OCI-LY3 (cell line): Measurements from ENCODE around the gene SHC2.

Experiments used
- H2AFZ ChIP-seq: fragments of 200-600, 300-600 bp; shearing (Covaris generic); 2 replicates; pipeline ENCODE4 v1.6.0; 2014; ENCODE audit warnings: antibody characterized with exemption, low read depth, low read length
- H3K27ac ChIP-seq: fragments of 200-600, 300-600 bp; sonication (generic); 2 replicates; pipeline ENCODE4 v1.5.1; 2014; ENCODE audit warnings: mild to moderate bottlenecking, low read length, moderate library complexity, mixed read lengths
- H3K27me3 ChIP-seq: fragments of 200-600, 300-600 bp; sonication (generic); 2 replicates; pipeline ENCODE4 v1.6.1; 2014; ENCODE audit warnings: low read depth, low read length, mixed read lengths
- H3K36me3 ChIP-seq: fragments of 200-600, 300-600 bp; sonication (generic); replicated peaks from 2 replicates; pipeline ENCODE3; 2014; ENCODE audit warnings: low read depth, low read length, mixed read lengths
- H3K4me1 ChIP-seq: fragments of 300-600, 200-600 bp; sonication (generic); 2 replicates; pipeline ENCODE4 v1.6.1; 2014; ENCODE audit warnings: low read length, mixed read lengths
- H3K4me2 ChIP-seq: fragments of 200-600, 300-600 bp; sonication (generic); 2 replicates; pipeline ENCODE4 v1.6.1; 2014; ENCODE audit warnings: low read length, mixed read lengths
- H3K4me3 ChIP-seq: fragments of 300-600, 200-600 bp; sonication (generic); 2 replicates; pipeline ENCODE4 v1.5.1; 2014; ENCODE audit warnings: antibody characterized with exemption, mild to moderate bottlenecking, low read length, moderate library complexity
- H3K79me2 ChIP-seq: fragments of 300-600, 200-600 bp; shearing (Covaris generic); 2 replicates; pipeline ENCODE4 v1.6.1; 2014; ENCODE audit warnings: mild to moderate bottlenecking, low read length, mixed read lengths
- H3K9ac ChIP-seq: fragments of 300-600, 200-600 bp; shearing (Covaris generic); 2 replicates; pipeline ENCODE4 v1.6.0; 2014; ENCODE audit warnings: mild to moderate bottlenecking, low read length, moderate library complexity
- H3K9me3 ChIP-seq: fragments of 200-600, 300-600 bp; shearing (Covaris generic); 2 replicates; pipeline ENCODE4 v1.6.1; 2014; ENCODE audit warnings: low read length, mixed read lengths; ENCODE audit not compliant: insufficient read depth
- H4K20me1 ChIP-seq: fragments of 200-600, 300-600 bp; sonication (generic); 2 replicates; pipeline ENCODE4 v1.6.1; 2016; ENCODE audit warnings: low read length, mixed read lengths; ENCODE audit not compliant: insufficient read depth
- CTCF ChIP-seq: fragments of 200-600, 300-600 bp; sonication (generic); IDR thresholded peaks from 2 replicates; pipeline ENCODE4 v1.5.1; 2014; ENCODE audit warnings: antibody characterized with exemption, low read length, low read depth
- EZH2phosphoT487 ChIP-seq: fragments of 200-600 bp; shearing (Covaris generic); IDR thresholded peaks from 2 replicates; pipeline ENCODE4 v1.6.1; 2018; ENCODE audit warnings: antibody characterized with exemption, mixed run types, low read depth

The SHC2 gene

DNA sequence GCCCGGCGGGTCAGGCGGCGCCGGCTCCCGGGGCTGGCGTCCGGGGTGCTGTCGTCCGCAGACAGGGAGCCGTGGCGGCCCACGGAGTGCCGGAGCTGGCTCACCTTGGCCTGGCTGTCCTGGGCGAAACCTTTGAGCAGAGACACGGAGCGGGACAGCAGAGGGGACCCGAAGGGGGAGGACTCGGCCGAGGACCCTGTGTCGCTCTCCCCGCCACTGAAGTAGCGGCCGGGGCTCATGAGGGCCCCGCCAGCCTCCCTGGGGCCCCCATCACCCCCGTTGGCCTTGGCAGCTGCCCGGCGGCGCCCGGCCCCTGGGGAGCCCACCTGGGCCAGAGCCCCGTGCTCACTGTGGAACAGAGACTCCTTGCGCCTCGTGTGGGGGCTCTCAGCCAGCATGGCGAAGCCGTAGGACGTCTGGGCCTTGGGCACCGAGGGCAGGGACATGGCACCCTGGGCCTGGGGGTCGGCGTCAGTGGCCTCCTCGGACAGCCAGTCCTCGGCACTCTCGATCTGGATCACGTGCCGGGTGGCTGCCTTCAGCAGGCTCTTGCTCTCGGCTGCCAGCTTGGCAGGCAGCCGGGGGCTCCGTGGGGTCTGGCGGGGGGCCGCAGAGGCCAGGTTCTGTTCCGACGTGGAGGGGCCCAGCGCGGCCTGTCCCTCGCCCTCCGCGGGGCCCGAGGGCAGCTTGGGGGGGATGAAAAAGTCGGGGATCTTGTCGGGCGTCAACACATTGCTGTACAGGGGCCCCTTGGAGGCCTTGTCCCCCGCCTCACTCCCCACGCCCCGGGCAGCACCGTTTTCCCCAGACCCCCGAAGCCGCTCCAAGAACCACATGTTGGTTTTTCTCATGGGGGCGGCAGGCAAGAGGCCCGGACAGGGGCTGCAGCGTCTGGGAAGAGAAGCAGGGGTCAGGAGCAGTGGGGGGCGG lies 53.1 kb downstream of the SHC2 start:
- no peak overlapping the region for H3K9ac ChIP-seq

GRCh38 chr19:406971-407510 lies 53.8 kb downstream of the SHC2 start:
- no peak overlapping the region for H3K4me2 ChIP-seq
- H2AFZ ChIP-seq = no peak overlapping the region
- H3K27ac ChIP-seq = no peak overlapping the region
- H3K27me3 ChIP-seq = no peaks in the 10 kb centered on the region
- TF ChIP-seq EZH2phosphoT487 = no peak
- no peak for TF ChIP-seq CTCF
- H4K20me1 ChIP-seq = no peaks in the 10 kb centered on the region
- H3K9ac ChIP-seq = no peak overlapping the region
- H3K79me2 ChIP-seq = no peaks in the 10 kb centered on the region
- no peaks in the 10 kb centered on the region for H3K9me3 ChIP-seq
- no peaks in the 10 kb centered on the region for H3K4me1 ChIP-seq
- no peak overlapping the region for H3K4me3 ChIP-seq
- H3K36me3 ChIP-seq = no peaks in the 10 kb centered on the region

More for the DNA sequence above, 53.1 kb downstream of the SHC2 start:
- Histone ChIP-seq H2AFZ (no peak overlapping the region), H3K36me3 (no peaks in the 10 kb centered on the region), H3K9me3 (no peaks in the 10 kb centered on the region), H3K4me3 (no peak overlapping the region), H3K27me3 (no peaks in the 10 kb centered on the region), H3K27ac (no peak overlapping the region), H3K79me2 (no peaks in the 10 kb centered on the region), H3K4me1 (no peaks in the 10 kb centered on the region), H4K20me1 (no peaks in the 10 kb centered on the region), H3K4me2 (no peak overlapping the region)
- TF ChIP-seq CTCF (no peak), EZH2phosphoT487 (no peak)

GRCh38 chr19:406135-406781 lies 54.6 kb downstream of the SHC2 start:
- H3K27me3 ChIP-seq = no peaks in the 10 kb centered on the region

More at GRCh38 chr19:406135-406781, 54.6 kb downstream of the SHC2 start:
- no peaks in the 10 kb centered on the region for H3K36me3 ChIP-seq
- TF ChIP-seq CTCF (no peak), EZH2phosphoT487 (no peak)
- H3K4me1 ChIP-seq = no peaks in the 10 kb centered on the region
- H2AFZ ChIP-seq = no peak overlapping the region
- no peaks in the 10 kb centered on the region for H3K9me3 ChIP-seq
- H3K9ac ChIP-seq = no peak overlapping the region
- no peak overlapping the region for H3K27ac ChIP-seq
- H3K4me3 ChIP-seq = no peak overlapping the region
- H3K4me2 ChIP-seq = no peak overlapping the region
- H4K20me1 ChIP-seq = no peaks in the 10 kb centered on the region
- no peaks in the 10 kb centered on the region for H3K79me2 ChIP-seq
